ENCODE results near the gene RETREG1. TPM values are rescaled to one million over a fixed set of nuclear protein-coding genes. Genes with fewer than 3 reads are reported as not detected.
"Not testable (repeated sequence)": the region's sequence is repeated elsewhere in the genome, so short reads cannot be mapped to it uniquely, and the experiment has no call there.

RETREG1 gene, protein sequence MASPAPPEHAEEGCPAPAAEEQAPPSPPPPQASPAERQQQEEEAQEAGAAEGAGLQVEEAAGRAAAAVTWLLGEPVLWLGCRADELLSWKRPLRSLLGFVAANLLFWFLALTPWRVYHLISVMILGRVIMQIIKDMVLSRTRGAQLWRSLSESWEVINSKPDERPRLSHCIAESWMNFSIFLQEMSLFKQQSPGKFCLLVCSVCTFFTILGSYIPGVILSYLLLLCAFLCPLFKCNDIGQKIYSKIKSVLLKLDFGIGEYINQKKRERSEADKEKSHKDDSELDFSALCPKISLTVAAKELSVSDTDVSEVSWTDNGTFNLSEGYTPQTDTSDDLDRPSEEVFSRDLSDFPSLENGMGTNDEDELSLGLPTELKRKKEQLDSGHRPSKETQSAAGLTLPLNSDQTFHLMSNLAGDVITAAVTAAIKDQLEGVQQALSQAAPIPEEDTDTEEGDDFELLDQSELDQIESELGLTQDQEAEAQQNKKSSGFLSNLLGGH
- 22.4 and 22.5 TPM in 2 replicates for total RNA-seq

DNA sequence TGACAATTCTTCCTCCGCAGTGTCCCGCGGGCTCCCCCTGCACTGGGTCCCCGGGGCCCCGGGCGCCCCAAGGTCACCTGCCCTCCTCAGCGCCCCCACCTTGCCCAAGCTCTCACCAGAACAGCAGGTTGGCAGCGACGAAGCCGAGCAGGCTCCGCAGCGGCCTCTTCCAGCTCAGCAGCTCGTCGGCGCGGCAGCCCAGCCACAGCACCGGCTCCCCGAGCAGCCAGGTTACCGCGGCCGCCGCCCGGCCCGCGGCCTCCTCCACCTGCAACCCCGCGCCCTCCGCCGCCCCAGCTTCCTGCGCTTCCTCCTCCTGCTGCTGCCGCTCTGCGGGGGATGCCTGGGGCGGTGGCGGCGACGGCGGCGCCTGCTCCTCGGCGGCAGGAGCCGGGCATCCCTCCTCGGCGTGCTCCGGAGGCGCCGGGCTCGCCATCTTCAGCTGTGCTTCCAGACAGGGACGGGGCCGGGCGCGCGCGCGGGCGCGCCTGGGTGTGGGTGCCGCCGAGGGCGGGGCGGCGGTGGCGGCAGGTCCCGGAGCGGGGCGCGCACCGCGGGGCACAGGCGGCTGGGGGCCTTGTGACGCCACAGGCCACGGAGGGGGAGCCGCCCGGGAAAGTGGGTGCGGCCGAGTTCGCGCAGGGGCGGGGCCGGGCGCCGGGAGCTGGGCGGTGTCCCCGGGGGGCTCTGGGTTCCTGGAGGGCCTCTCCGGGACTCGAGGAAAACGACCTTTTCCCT is at the start of gene RETREG1:
TSS of gene RETREG1 (minus strand) at position 462 of the 738 bp plus-strand sequence. CDS start at position 436, 26 bp downstream.
- no peaks in the 10 kb centered on the region for H3K9me3 Mint-ChIP-seq
- H3K27me3 Mint-ChIP-seq (ENCODE audit: insufficient read depth), result no peaks in the 10 kb centered on the region
- peaks cover 45% of the 10 kb centered on the region for H3K4me1 Mint-ChIP-seq (ENCODE audit: low read depth)
- intact Hi-C loops (cut with micrococcal nuclease), result loop anchor here (1.0 to 10.0 kb wide), 4 partner anchors 10 to 318 kb away; partner anchors contain the start of gene MYO10
- peak within 1 kb of the TSS; percentile 97 for H3K4me3 Mint-ChIP-seq
- H3K36me3 Mint-ChIP-seq (ENCODE audit: low read depth), result peaks cover 15% of the 10 kb centered on the region
- H3K27ac Mint-ChIP-seq, result peak within 1 kb of the TSS; percentile 97
- DNase-seq (ENCODE audit: low spot score), result peak; percentile 80

DNA sequence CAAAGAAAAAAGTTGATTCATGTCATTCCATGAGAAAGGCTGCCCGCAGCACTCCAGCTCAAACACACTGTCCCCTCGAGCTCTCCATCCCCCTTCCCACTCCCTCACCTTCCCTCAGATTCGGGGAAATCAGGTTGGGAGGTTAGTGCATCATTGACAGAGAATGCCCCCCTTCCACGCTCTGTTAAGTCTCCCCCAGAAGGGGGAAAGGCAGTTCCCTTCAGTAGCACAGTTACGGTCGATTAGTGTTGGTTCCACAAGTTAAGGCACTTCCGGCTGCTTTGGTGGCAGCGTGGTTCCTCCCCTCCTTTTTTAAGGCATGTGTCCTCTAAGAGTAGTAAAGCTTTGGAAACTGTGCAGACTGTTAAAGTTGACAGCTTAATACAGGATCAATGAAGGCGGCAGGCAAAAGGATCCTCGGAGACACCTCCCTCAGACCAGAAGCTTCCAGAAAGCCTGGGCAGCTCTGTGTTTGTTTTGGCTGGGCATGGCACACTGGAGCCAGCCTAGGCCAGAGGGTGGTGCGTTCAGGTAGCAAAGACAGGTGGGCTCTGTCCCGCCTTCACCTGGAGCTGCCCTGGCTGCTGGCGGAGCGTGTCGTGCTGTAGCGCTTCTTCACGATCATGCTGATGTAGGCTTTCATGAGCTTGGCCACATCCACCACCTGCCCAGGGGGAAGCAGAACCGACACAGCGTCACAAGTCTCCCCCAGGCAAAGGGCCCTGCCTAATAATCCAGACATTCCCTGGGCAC is 49.5 kb upstream of the RETREG1 start:
- H3K27me3 Mint-ChIP-seq (ENCODE audit: insufficient read depth), result peaks cover 3% of the 10 kb centered on the region
- H3K4me3 Mint-ChIP-seq, result no peak overlapping the region
- H3K36me3 Mint-ChIP-seq (ENCODE audit: low read depth), result no peaks in the 10 kb centered on the region
- intact Hi-C loops (cut with micrococcal nuclease), result loop anchor here (1.0 to 5.0 kb wide), 4 partner anchors 48 to 506 kb away; no protein-coding TSS in a partner anchor
- H3K9me3 Mint-ChIP-seq, result no peaks in the 10 kb centered on the region
- no peak for DNase-seq (ENCODE audit: low spot score)
- no peak overlapping the region for H3K27ac Mint-ChIP-seq
- no peaks in the 10 kb centered on the region for H3K4me1 Mint-ChIP-seq (ENCODE audit: low read depth)

DNA sequence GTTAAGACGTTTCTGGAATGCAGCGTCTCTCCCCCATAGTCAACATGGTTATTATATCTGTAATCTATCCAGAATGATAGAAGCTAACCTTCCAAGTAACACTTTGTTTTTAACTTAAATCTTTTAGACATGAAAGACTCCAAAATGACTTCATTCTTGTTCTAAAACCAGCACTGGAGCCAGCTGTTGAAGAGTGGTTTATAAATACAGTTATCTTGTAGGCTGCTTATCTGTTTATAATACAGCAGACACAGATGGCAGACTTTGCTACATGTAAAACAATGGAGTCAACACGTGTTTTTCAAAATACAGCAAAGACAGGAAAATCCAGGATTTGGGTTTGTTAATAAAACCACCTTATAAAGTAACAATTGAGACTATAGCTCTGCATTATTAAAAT is 48.8 kb upstream of the RETREG1 start:
- Mint-ChIP-seq H3K4me3 (no peak overlapping the region), H3K27ac (no peak overlapping the region), H3K27me3 (ENCODE audit: insufficient read depth) (peaks cover 3% of the 10 kb centered on the region), H3K9me3 (no peaks in the 10 kb centered on the region), H3K36me3 (ENCODE audit: low read depth) (no peaks in the 10 kb centered on the region), H3K4me1 (ENCODE audit: low read depth) (no peaks in the 10 kb centered on the region)
- no peak for DNase-seq (ENCODE audit: low spot score)
- intact Hi-C loops (cut with micrococcal nuclease), result loop anchor here (5.0 kb wide), 1 partner anchor 113 kb away; no protein-coding TSS in a partner anchor

DNA sequence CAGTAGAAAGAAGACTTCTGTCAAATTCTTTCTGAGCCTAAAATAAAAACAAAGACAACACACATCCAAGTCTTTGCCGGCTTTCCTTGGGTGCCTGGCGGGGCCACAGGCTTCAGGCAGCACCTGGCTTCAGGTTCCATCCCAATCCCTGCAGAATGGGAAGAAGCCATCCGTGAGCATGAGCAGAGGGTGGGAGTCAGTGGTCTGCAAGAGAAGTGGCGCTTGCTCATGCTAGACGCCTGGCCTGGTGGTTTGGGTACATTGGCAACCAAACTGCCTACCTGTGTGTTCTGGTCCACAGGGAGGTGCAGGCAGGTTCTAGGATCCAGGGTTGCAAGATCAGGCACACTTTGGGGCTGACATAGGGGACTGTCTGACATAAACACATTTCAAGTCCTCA is 47.6 kb upstream of the RETREG1 start:
- Mint-ChIP-seq H3K4me1 (ENCODE audit: low read depth) (no peaks in the 10 kb centered on the region), H3K27me3 (ENCODE audit: insufficient read depth) (peaks cover 3% of the 10 kb centered on the region), H3K36me3 (ENCODE audit: low read depth) (no peaks in the 10 kb centered on the region), H3K27ac (no peak overlapping the region), H3K4me3 (no peak overlapping the region), H3K9me3 (no peaks in the 10 kb centered on the region)
- no peak for DNase-seq (ENCODE audit: low spot score)
- intact Hi-C loops (cut with micrococcal nuclease), result no loop called here

DNA sequence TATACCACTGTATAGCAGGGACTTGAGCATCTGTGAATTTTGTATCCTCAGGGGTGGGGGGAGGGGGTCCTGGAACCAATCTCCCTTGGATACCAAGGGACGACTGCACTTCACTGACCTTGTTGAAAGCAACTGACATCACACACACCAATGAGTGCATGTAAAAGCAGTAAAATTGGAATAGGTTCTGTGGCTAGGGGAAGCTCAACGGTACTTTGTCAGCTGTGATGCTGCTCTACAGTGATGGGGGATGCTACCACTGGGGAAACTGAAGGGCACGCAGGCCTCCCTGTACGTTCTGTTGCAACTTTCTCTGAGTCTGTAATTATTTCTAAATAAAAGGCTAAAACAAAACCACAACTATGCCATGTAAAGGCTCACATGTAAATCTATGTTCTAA is 47.0 kb upstream of the RETREG1 start:
- no peaks in the 10 kb centered on the region for H3K4me1 Mint-ChIP-seq (ENCODE audit: low read depth)
- intact Hi-C loops (cut with micrococcal nuclease), result no loop called here
- DNase-seq (ENCODE audit: low spot score), result no peak
- peaks cover 2% of the 10 kb centered on the region for H3K27me3 Mint-ChIP-seq (ENCODE audit: insufficient read depth)
- no peaks in the 10 kb centered on the region for H3K9me3 Mint-ChIP-seq
- H3K36me3 Mint-ChIP-seq (ENCODE audit: low read depth), result no peaks in the 10 kb centered on the region
- H3K4me3 Mint-ChIP-seq, result no peak overlapping the region
- H3K27ac Mint-ChIP-seq, result no peak overlapping the region

DNA sequence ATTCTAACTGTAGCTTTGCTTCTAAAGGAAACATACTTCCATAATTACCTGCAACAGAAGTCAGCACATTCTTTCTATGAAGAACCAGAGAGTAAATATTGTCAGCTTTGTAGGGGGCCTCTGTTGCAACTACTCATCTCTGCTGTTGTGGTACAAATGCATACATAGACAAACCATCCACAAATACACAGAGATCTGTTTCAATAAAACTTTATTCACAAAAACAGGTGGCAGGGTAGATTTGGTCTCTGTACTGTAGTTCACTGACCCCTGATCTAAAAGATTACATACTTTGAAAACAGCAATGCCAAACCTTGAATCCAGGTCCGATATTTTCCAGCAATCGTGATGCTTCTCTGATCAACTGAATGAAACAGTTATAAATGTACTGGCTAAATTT is 44.9 kb upstream of the RETREG1 start:
- Mint-ChIP-seq H3K4me1 (ENCODE audit: low read depth) (no peaks in the 10 kb centered on the region), H3K9me3 (no peaks in the 10 kb centered on the region), H3K4me3 (no peak overlapping the region), H3K36me3 (ENCODE audit: low read depth) (no peaks in the 10 kb centered on the region), H3K27ac (no peak overlapping the region), H3K27me3 (ENCODE audit: insufficient read depth) (peaks cover 2% of the 10 kb centered on the region)
- intact Hi-C loops (cut with micrococcal nuclease), result no loop called here
- DNase-seq (ENCODE audit: low spot score), result no peak

DNA sequence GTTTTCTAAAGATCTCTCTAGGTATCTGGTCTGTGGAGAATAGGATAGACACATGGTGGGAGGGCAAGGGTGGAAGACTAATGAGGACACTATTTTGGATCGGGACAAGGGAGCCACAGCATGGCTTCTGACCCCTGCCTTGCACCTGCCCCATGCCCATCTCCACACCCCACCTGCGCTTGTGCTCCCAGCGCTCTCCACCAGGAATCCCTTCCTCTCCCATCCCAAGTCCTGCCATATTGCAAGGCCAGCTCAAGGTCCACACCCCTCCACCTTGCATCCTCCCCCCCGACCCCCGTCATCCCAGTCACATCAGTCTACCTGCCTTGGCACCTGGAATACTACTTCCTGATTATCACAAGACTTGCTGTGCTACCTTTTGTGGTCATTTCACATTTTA is 44.2 kb upstream of the RETREG1 start:
- H3K9me3 Mint-ChIP-seq, result no peaks in the 10 kb centered on the region
- no peak for DNase-seq (ENCODE audit: low spot score)
- no peaks in the 10 kb centered on the region for H3K27me3 Mint-ChIP-seq (ENCODE audit: insufficient read depth)
- intact Hi-C loops (cut with micrococcal nuclease), result no loop called here
- no peaks in the 10 kb centered on the region for H3K4me1 Mint-ChIP-seq (ENCODE audit: low read depth)
- H3K36me3 Mint-ChIP-seq (ENCODE audit: low read depth), result no peaks in the 10 kb centered on the region
- no peak overlapping the region for H3K4me3 Mint-ChIP-seq
- no peak overlapping the region for H3K27ac Mint-ChIP-seq

DNA sequence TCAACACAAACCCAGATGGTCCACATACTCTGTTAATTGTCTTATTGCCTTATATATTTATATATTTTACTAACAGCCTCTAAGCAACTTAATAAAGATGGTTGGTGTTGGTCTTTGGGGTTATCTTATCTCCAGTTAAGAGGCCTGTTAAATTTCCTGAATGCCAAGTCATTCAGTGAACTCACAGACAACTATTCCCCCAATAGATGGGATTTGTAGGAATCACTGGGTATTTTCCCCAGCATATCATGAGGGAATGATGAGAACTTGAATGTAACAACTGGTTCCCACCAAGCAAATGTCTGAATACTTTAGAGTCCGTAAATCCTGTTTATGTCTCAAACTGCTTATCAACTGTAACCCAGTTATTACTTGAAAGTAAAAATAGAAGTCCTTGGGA is 42.7 kb upstream of the RETREG1 start:
- Mint-ChIP-seq H3K4me3 (no peak overlapping the region), H3K9me3 (no peaks in the 10 kb centered on the region), H3K4me1 (ENCODE audit: low read depth) (no peaks in the 10 kb centered on the region), H3K36me3 (ENCODE audit: low read depth) (no peaks in the 10 kb centered on the region), H3K27me3 (ENCODE audit: insufficient read depth) (no peaks in the 10 kb centered on the region), H3K27ac (no peak overlapping the region)
- intact Hi-C loops (cut with micrococcal nuclease), result no loop called here
- no peak for DNase-seq (ENCODE audit: low spot score)

DNA sequence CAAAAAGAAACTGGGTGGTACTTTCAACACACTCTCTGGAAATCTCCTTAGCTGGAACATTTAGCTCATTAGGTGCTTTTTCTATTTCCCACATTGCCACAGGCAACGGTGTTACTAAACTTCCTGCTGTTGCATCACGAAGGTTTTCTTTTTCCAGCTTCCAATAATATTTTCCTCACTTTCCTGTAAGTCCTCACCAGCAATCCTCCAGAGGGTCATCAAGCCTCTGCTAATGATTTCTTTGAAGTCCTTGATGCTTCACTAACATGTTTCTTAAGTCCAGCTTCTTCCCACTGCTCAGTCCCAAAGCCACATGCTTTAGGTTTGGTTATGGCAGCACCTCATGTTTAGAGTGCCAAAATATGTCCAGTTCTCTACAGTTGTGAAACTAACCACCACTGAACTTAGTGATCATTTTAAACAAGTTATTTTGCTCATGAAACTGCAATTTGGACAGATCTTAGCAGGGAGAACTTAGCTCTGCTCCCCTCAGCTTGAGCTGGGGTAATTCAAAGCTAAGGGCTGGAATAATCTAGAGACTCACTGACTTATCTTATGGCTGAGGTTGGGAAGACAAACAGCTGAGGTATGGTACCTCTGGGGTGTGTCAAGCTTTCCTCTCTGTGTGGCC is 39.9 kb upstream of the RETREG1 start:
- Mint-ChIP-seq H3K27me3 (ENCODE audit: insufficient read depth) (no peaks in the 10 kb centered on the region), H3K9me3 (no peaks in the 10 kb centered on the region), H3K4me1 (ENCODE audit: low read depth) (no peaks in the 10 kb centered on the region), H3K4me3 (no peak overlapping the region), H3K27ac (no peak overlapping the region), H3K36me3 (ENCODE audit: low read depth) (no peaks in the 10 kb centered on the region)
- DNase-seq (ENCODE audit: low spot score), result no peak
- intact Hi-C loops (cut with micrococcal nuclease), result no loop called here

DNA sequence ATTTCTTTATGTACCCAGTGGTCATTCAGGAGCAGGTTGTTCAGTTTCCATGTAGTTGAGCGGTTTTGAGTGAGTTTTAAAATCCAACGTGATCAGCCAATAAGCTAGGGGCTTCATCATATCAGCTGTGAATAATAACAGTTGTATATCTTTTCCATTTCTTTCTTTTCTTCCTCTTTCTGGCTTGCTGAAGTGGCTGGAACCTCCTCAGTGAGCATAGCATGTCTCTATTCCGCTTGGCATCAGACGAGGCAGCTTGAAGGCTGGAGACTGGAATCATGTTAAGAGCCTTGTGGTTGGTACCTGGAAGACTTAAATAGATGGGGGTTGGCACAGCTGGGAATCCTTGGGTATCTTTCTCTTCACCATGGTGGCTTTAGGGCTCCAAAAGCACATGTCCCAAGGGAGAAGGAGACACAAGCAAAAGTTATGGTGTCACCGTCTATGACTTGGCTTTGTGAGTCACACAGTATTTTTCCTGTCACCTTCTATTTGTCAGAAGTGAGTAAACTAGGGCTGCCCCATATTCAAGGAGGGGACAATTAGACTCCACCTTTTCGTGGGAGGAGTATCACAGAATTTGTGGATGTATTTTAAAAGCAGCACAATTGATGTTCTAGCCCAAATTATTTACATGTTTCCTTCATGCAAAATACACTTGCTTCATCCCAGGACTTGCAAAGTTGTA is 38.0 kb upstream of the RETREG1 start:
- no peak for DNase-seq (ENCODE audit: low spot score)
- H3K36me3 Mint-ChIP-seq (ENCODE audit: low read depth), result no peaks in the 10 kb centered on the region
- H3K27me3 Mint-ChIP-seq (ENCODE audit: insufficient read depth), result no peaks in the 10 kb centered on the region
- peaks cover 3% of the 10 kb centered on the region for H3K9me3 Mint-ChIP-seq
- no peak overlapping the region for H3K4me3 Mint-ChIP-seq
- H3K27ac Mint-ChIP-seq, result peak overlapping the region; percentile 19
- intact Hi-C loops (cut with micrococcal nuclease), result no loop called here
- H3K4me1 Mint-ChIP-seq (ENCODE audit: low read depth), result no peaks in the 10 kb centered on the region

DNA sequence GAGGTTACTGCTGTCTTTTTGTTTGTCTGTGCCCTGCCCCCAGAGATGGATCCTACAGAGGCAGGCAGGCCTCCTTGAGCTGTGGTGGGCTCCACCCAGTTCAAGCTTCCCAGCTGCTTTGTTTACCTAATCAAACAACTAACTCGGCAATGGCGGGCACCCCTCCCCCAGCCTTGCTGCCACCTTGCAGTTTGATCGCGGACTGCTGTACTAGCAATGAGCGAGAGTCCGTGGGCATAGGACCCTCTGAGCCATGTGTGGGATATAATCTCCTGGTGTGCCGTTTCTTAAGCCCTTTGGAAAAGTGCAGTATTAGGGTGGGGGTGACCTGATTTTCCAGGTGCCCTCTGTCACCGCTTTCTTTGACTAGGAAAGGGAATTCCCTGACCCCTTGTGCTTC is 31.9 kb upstream of the RETREG1 start:
- H3K4me3 Mint-ChIP-seq; intact Hi-C loops (cut with micrococcal nuclease); H3K4me1 Mint-ChIP-seq (ENCODE audit: low read depth); DNase-seq (ENCODE audit: low spot score); H3K27me3 Mint-ChIP-seq (ENCODE audit: insufficient read depth); H3K9me3 Mint-ChIP-seq; H3K27ac Mint-ChIP-seq; H3K36me3 Mint-ChIP-seq (ENCODE audit: low read depth): not testable (repeated sequence)

DNA sequence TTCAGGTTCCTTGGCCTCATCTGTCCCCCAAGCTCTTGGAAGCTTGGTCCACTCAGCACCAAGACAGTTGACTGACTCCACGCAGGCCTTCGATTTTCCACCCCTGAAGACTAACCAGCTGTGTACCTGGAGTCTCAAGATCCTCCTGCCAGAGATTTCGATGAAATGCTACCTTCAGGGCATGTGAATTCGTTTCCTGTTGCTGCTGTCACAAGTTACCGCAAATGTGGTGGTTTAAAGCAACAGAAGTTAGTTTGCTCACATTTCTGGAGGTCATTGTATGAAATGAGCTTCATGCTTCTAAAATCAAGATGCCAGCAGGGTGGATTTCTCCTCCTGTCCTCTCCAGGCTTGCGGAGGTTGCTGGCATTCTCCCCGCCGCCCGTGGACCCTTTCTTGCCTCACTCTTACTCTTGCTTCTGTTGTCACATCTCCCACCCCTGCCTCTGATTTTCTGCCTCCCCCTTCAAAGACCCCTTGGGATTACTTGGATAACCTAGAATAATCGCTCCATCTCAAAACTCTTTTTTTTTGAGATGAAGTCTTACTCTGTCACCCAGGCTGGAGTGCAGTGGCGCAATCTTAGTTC is 27.6 kb upstream of the RETREG1 start:
- H3K4me3 Mint-ChIP-seq, result no peak overlapping the region
- no peaks in the 10 kb centered on the region for H3K36me3 Mint-ChIP-seq (ENCODE audit: low read depth)
- H3K27me3 Mint-ChIP-seq (ENCODE audit: insufficient read depth), result peaks cover 4% of the 10 kb centered on the region
- H3K4me1 Mint-ChIP-seq (ENCODE audit: low read depth), result peaks cover 8% of the 10 kb centered on the region
- intact Hi-C loops (cut with micrococcal nuclease), result no loop called here
- H3K27ac Mint-ChIP-seq, result no peak overlapping the region
- DNase-seq (ENCODE audit: low spot score), result no peak
- peaks cover 5% of the 10 kb centered on the region for H3K9me3 Mint-ChIP-seq
